GM12891 (cell line): ENCODE results near the gene DPRX.
"Not testable (repeated sequence)": the region's sequence is repeated elsewhere in the genome, so short reads cannot be mapped to it uniquely, and the experiment has no call there.

Experiments
- PAX5 ChIP-seq: IDR thresholded peaks from 2 replicates; pipeline ENCODE4 v1.6.1; 2011; ENCODE audit warnings: low read length, moderate library complexity, mild to moderate bottlenecking; ENCODE audit not compliant: insufficient read depth, severe bottlenecking
- POLR2A ChIP-seq: IDR thresholded peaks from 2 replicates; pipeline ENCODE4 v1.6.1; 2011; ENCODE audit warnings: low read depth, low read length, control low read depth
- POLR2AphosphoS5 ChIP-seq: IDR thresholded peaks from 2 replicates; pipeline ENCODE4 v1.6.1; 2011; ENCODE audit warnings: low read depth, low read length, control low read depth
- POU2F2 ChIP-seq: IDR thresholded peaks from 2 replicates; pipeline ENCODE4 v1.6.1; 2011; ENCODE audit warnings: low read depth, mild to moderate bottlenecking, control low read depth, low read length, moderate library complexity
- SPI1 ChIP-seq: IDR thresholded peaks from 2 replicates; pipeline ENCODE4 v1.6.1; 2011; ENCODE audit warnings: low read depth, low read length, control low read depth
- TAF1 ChIP-seq: IDR thresholded peaks from 2 replicates; pipeline ENCODE4 v1.6.1; 2011; ENCODE audit warnings: low read depth, low read length, control low read depth

DNA sequence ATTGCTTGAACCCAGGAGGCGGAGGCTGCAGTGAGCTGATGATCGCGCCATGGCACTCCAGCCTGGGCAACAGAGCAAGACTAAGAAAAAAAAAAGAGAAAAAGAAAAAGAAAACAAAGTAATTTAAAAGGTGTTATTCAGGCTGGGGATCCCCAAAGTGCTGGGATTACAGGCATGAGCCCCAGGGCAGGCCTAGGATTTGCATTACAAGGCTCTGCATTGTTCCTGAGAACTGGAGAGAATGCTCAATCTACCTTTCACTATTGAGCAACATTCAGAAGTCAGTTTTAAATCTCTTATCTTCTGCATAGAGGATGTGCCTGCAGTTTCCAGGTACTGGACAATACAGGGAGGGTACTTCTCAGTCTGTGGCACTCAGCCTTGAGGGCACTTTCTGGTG, 37.0 kb downstream of the DPRX start:
- TF ChIP-seq POLR2AphosphoS5, SPI1, POLR2A, PAX5, TAF1, POU2F2: not testable (repeated sequence)
